Activated CD8-positive, alpha-beta memory T cell treated with anti-CD3 and anti-CD28 coated beads, Interleukin-2, amount 50 U/mL, for 48 hours (primary cell): ENCODE measurements around the gene ABHD10.
A peak's percentile ranks its signal among the peaks of the same experiment; 100 is the strongest.

Experiments
- DNase-seq: peaks from one replicate; pipeline ENCODE4 v3.0.0-alpha.2; 2020

ABHD10 gene

DNA sequence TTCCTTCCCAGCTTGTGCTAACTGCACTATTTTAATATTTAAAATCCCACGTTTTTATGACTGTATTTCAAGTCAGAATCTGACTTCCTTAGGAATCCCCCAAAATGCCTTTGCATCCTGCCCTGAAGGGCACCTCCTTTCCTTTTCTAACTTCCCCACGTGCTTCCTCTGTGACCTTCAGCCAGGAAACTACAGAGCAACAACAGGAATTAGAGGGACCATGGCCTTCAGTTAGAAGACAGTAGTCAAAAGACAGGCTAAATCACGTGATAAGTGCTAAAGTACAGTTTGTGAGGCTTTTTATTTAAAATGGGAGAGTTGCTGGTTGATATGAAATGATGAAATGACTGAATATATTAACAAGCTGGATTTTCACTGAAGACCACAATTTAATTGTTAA is 11.8 kb upstream of the ABHD10 start:
- DNase-seq = no peak

- DNase-seq = peak; percentile 88
Observed at GRCh38 chr3:111967651-111968274, 11.1 kb upstream of the ABHD10 start.

DNA sequence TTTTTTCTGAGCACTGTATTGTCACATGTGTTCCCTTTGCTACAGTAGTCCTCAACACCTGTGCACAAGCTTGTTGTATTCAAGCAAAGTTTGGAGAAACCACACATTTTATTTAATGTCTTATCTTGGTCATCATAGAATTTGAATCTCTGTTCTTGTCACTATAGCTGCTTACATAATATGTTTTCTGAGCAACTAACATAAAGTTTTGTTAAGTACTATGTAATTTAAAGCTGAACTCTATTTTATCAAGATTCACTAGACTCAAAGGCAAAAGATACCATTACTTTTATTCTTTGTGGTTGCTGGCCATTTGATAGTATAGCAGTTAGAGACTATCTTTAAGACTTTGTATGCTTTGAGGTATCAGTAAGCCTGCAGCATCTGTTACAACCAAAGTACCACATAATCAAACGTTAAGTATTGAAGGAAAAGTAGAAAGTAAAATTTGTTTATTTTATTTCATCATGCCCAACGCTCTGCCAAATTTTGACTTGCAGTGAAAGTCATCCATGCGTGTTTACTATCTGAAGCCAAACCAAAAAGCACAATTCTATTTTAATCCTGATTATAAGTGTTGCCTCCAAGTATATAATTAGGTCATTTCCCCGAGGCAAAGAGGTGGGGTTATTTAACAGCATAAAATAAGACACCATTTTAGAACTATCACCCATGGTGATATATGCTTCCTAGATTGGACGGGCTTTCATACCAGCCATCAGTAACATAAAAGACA is 10.3 kb upstream of the ABHD10 start:
- DNase-seq = no peak

DNA sequence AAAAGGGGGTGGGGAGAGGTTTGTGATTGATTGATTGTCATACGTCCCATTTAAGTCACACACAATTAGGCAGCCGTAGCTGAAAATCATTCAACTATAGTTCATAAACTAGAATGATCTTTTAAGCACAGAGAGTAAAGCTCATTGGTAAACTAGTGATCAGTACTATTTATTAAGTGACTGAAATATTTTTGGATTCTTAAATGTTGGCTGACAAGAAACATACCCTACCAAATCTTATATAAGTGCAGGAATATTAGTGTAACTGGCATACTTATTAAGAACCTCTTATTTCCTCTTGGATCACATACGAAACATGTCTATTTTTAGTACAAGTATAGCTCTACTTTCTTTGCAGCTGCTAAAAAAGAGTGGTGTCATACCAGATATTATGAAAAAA is 8.4 kb upstream of the ABHD10 start:
- no peak for DNase-seq

DNA sequence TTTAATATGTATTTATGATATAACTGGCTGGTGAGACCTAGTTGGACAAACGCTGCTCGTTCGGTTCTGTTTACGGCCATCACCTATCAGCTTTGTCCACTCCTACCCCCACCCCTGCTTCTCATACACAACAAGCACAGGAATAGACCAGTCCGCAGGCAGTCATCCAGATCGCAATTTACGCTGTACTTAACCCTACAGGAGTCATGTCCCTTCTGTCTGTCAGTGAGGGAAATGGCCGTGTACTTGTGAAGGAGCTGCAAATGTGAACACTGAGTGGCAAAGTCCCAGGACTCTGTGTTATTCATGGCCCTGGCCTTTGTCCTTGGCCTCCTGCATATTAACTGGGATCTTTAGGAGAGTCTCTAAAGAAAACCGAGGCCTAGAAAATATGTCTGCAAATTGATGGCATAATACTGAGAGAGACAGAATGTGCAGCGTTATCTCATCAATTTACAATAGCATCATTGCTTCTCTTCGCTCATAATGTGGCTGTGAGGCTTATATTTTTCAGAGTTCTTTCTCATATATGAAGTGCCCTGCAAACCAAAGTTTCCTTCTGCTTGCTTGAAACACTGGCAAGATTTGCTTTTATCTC is 7.2 kb upstream of the ABHD10 start:
- DNase-seq = no peak

- no peak for DNase-seq
Observed at GRCh38 chr3:111972891-111973290, 5.9 kb upstream of the ABHD10 start.

DNA sequence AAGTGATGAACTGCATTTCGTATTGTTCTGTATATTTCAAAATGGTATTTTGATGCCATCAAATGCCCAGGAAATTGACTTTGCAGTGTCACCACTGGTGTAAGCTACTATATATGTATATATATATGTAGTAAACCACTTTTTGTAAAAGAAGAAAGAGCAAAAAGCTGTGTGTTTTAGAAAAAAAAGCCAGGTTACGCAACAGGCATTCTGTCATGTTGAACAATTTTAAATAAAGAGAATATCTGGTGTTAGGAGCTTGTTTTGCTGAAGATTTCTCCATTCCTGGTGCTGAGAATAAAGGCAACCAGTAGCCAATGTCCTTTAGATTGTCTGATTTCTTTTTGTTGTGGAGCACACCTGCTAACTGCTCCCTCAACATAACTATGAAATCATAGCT is 3.7 kb upstream of the ABHD10 start:
- no peak for DNase-seq

DNA sequence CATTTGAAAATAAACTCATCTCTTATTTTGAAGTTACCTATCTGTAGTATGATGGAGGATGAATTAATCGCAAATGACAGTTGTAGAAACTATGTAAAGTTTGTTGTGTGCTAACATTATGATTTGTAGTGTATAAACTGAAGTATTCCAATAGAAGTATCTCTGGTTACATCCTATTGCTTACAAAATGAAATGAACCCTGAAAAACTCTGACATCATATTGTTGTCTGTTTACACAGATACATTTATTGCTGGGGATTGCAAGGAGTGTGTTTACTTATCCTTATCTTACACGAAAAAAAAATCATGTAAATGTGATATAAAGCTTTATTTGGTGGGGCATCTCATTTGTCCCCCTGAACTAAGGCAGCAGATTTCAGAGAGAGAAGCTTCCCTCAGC is 2.6 kb upstream of the ABHD10 start:
- no peak for DNase-seq

- no peak for DNase-seq
Observed at GRCh38 chr3:111979434-111980038, 710 bp downstream of the ABHD10 start.

DNA sequence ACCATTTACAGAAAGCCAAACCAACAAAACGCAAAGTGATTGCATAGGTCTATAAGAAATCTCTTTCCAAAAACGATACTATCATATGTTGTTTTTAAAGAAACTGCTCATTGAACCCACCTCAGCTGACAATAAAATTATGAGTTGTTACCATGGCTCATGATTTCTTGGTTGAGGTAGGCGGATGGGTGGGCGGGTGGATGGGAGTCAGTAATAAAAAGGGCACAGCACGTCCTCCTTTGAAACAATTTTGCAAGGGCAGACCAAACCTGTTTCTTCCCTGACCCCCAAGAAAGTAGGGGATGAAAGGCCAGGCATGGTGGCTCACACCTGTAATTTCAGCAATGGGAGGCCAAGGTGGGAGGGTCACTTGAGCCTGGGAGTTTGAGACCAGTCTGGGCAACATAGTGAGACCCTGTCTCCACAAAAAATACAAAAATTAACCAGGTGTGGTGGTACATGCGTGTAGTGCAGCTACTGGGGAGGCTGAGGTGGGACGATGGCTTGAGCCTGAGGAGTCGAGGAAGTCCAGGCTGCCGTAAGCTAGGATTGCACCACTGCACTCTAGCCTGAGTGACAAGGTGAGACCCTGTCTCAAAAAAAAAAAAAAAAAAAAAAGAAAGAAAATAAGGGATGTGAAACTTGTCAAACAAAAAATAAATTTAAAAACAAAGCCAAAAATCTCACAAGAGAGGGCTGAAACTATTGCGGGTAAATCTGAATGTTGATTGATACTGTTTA is 2.1 kb downstream of the ABHD10 start:
- DNase-seq = no peak

GRCh38 chr3:111981457-111981763 is 2.6 kb downstream of the ABHD10 start:
- no peak for DNase-seq

- DNase-seq = no peak
Observed at GRCh38 chr3:111984636-111985298, 5.9 kb downstream of the ABHD10 start.

GRCh38 chr3:111986800-111987199 is 8.0 kb downstream of the ABHD10 start:
- DNase-seq = no peak

DNA sequence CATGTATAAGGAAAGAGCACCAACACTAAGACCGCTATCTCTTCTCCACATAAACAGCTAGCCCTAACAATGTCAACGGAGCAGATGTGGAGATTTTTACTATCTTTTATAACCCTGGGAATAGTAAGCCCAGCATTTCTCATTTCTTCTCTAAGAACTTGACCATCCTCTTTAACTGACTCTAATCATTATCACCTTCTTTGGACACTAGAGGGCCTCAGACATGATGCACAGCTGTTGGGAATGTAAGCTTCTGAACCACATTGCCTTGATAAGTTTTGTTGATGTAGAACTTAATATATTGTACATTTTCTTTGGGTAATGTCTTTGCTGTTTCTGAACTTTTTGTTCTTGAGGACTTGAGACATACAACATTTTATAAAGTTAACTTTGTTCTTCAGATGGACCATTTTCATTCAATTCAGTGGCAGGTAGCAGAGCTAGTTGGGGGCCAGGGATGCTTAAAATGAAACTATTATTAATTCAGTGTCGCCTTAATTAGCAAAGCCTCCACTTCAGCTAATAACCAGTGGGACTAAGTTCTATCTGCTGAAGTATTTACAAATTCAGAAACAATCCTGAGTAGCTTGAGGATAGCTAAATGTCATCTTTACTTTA is 10.3 kb downstream of the ABHD10 start:
- DNase-seq = no peak

DNA sequence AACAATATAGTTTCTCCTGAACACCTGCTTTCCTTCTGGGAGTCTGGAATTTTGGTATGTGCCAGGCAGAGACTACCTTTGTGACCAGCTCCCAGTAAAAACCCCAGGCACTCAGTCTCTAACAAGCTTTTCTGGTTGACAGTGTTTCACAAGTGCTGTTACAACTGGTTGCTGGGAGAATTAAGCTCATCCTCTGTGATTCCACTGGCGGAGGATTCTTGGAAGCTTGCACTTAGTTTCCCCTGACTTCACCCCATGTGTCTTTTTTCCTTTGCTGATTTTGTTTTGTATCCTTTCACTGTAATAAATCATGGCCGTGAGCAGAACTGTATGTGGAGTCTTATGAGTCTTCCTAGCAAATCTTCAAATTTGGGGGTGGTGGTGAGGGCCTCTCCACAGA is 14.2 kb downstream of the ABHD10 start:
- DNase-seq = no peak

- DNase-seq = no peak
Observed at GRCh38 chr3:111998636-111999483, 20.0 kb downstream of the ABHD10 start, which contains the start of gene TAGLN3. Gene TAGLN3 (plus strand): TSS chr3:111998922. CDS start chr3:111999423, 501 bp downstream.

GRCh38 chr3:111999484-112000324 is 20.9 kb downstream of the ABHD10 start:
- DNase-seq = no peak

- no peak for DNase-seq
Observed at GRCh38 chr3:112000367-112000771, 21.5 kb downstream of the ABHD10 start.

DNA sequence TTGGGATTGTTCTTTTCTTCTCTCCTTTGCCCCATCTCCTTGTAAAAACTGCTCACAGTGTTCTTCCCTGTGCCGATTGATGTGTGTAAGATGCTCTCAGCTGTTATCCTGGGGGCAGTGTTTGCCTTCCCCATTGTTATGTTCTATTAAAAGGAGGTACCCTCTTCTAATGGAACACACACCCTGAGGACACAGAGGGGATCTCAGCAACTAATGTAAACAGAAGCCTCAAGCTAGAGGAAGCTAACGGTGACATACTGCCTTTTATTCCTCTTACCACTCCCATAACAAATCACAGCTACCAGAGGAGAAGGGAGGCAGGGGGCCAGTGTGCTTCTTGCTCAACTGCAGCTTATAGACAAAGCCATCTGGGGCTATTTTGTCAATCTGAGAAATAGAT is 22.1 kb downstream of the ABHD10 start:
- DNase-seq = no peak

DNA sequence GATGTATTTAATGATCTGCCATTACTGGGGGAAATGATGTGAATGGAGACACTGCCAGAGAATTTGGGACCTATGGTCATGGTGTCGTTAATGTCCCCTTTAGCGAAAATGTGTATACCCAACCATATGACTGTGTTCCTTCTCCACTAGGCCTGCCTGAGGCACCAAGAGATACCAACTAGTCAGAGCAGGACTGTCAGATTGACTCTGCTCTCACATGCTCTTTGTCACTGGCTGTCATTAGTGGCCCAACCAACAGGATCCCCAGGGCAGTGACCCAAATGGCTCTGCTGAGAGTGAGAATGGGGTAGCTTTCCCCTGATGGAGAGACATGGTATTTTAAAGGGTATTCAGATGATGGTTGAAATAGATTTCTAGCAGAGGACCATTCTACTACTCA is 22.7 kb downstream of the ABHD10 start:
- DNase-seq = no peak
